Activated naive CD4-positive, alpha-beta T cell treated with anti-CD3 and anti-CD28 coated beads, Interleukin-2, amount 50 U/mL, for 16 hours (primary cell): ENCODE results near the gene SERPINA12.

Source experiments
- DNase-seq: peaks from one replicate; pipeline ENCODE4 v3.0.0-alpha.2; 2020

SERPINA12 gene

GRCh38 chr14:94462219-94462551, 47.1 kb downstream of the SERPINA12 start:
- DNase-seq = no peak

- DNase-seq = no peak
Measured at GRCh38 chr14:94461526-94462218, 47.6 kb downstream of the SERPINA12 start.

- no peak for DNase-seq
Measured at GRCh38 chr14:94460631-94461416, 48.4 kb downstream of the SERPINA12 start.

GRCh38 chr14:94458558-94459205, 50.6 kb downstream of the SERPINA12 start:
- no peak for DNase-seq

GRCh38 chr14:94458096-94458495, 51.2 kb downstream of the SERPINA12 start:
- DNase-seq = no peak

GRCh38 chr14:94455928-94456327, 53.3 kb downstream of the SERPINA12 start:
- DNase-seq = no peak

GRCh38 chr14:94451826-94452225, 57.4 kb downstream of the SERPINA12 start:
- no peak for DNase-seq

GRCh38 chr14:94451091-94451771, 58.0 kb downstream of the SERPINA12 start:
- no peak for DNase-seq

- DNase-seq = no peak
Measured at GRCh38 chr14:94450722-94451090, 58.6 kb downstream of the SERPINA12 start.

- DNase-seq = no peak
Measured at GRCh38 chr14:94449930-94450329, 59.3 kb downstream of the SERPINA12 start.

GRCh38 chr14:94448071-94448808, 61.0 kb downstream of the SERPINA12 start:
- DNase-seq = no peak

GRCh38 chr14:94447206-94447605, 62.1 kb downstream of the SERPINA12 start:
- DNase-seq = no peak

- DNase-seq = no peak
Measured at GRCh38 chr14:94446126-94446525, 63.1 kb downstream of the SERPINA12 start.

- DNase-seq = no peak
Measured at GRCh38 chr14:94445003-94445402, 64.3 kb downstream of the SERPINA12 start.

- DNase-seq = no peak
Measured at GRCh38 chr14:94441531-94442205, 67.6 kb downstream of the SERPINA12 start.

GRCh38 chr14:94441130-94441529, 68.1 kb downstream of the SERPINA12 start:
- DNase-seq = no peak

GRCh38 chr14:94439453-94440057, 69.7 kb downstream of the SERPINA12 start:
- no peak for DNase-seq
